ENCODE results near the gene PRKCI.
"Not testable (repeated sequence)": the region's sequence is repeated elsewhere in the genome, so short reads cannot be mapped to it uniquely, and the experiment has no call there.

PRKCI gene

GRCh38 chr3:170204509-170204908 is 17.7 kb upstream of the PRKCI start:
- no peak for TF ChIP-seq CTCF (IDR thresholded peaks at IDR 0.05; ENCODE audit: insufficient read depth, low read depth, low read length, missing control alignments)
- no peak for DNase-seq (ENCODE audit: low read depth)
- no peak overlapping the region for H3K4me3 ChIP-seq (ENCODE audit: low read depth, low read length)

GRCh38 chr3:170205302-170205701 is 16.9 kb upstream of the PRKCI start:
- peak; percentile 54 for DNase-seq (ENCODE audit: low read depth)
- no peak overlapping the region for H3K4me3 ChIP-seq (ENCODE audit: low read depth, low read length)
- TF ChIP-seq CTCF (IDR thresholded peaks at IDR 0.05; ENCODE audit: insufficient read depth, low read depth, low read length, missing control alignments) = no peak

GRCh38 chr3:170206164-170206762 is 16.0 kb upstream of the PRKCI start:
- not testable (repeated sequence) for DNase-seq (ENCODE audit: low read depth); H3K4me3 ChIP-seq (ENCODE audit: low read depth, low read length)

GRCh38 chr3:170207717-170208116 is 14.5 kb upstream of the PRKCI start:
- no peak overlapping the region for H3K4me3 ChIP-seq (ENCODE audit: low read depth, low read length)
- no peak for TF ChIP-seq CTCF (IDR thresholded peaks at IDR 0.05; ENCODE audit: insufficient read depth, low read depth, low read length, missing control alignments)
- no peak for DNase-seq (ENCODE audit: low read depth)

- TF ChIP-seq CTCF (IDR thresholded peaks at IDR 0.05; ENCODE audit: insufficient read depth, low read depth, low read length, missing control alignments) = no peak
- H3K4me3 ChIP-seq (ENCODE audit: low read depth, low read length) = no peak overlapping the region
- no peak for DNase-seq (ENCODE audit: low read depth)
Measured at GRCh38 chr3:170211668-170212067, 10.6 kb upstream of the PRKCI start.

- no peak for TF ChIP-seq CTCF (IDR thresholded peaks at IDR 0.05; ENCODE audit: insufficient read depth, low read depth, low read length, missing control alignments)
- DNase-seq (ENCODE audit: low read depth) = no peak
Measured at GRCh38 chr3:170219850-170220249, 2.4 kb upstream of the PRKCI start.

GRCh38 chr3:170220871-170221270 is 1.4 kb upstream of the PRKCI start:
- DNase-seq (ENCODE audit: low read depth) = no peak
- TF ChIP-seq CTCF (IDR thresholded peaks at IDR 0.05; ENCODE audit: insufficient read depth, low read depth, low read length, missing control alignments) = no peak
- no peak overlapping the region for H3K4me3 ChIP-seq (ENCODE audit: low read depth, low read length)

More at GRCh38 chr3:170219850-170220249, 2.4 kb upstream of the PRKCI start:
- H3K4me3 ChIP-seq (ENCODE audit: low read depth, low read length) = no peak overlapping the region

Data from GM12865 (cell line).